ENCODE results near the gene SLC29A3.

The SLC29A3 gene

GRCh38 chr10:71325267-71325666, 6.2 kb downstream of the SLC29A3 start:
- no peak for DNase-seq

- DNase-seq: no peak
Measured at GRCh38 chr10:71326464-71326881, 7.4 kb downstream of the SLC29A3 start.

- DNase-seq: no peak
Measured at GRCh38 chr10:71330789-71331404, 11.8 kb downstream of the SLC29A3 start.

- DNase-seq: no peak
Measured at GRCh38 chr10:71331736-71332135, 12.7 kb downstream of the SLC29A3 start.

GRCh38 chr10:71332466-71332865, 13.4 kb downstream of the SLC29A3 start:
- no peak for DNase-seq

- no peak for DNase-seq
Measured at GRCh38 chr10:71333129-71333887, 14.2 kb downstream of the SLC29A3 start.

- no peak for DNase-seq
Measured at GRCh38 chr10:71334221-71334791, 15.2 kb downstream of the SLC29A3 start.

GRCh38 chr10:71335173-71335708, 16.2 kb downstream of the SLC29A3 start:
- no peak for DNase-seq

GRCh38 chr10:71336632-71337031, 17.6 kb downstream of the SLC29A3 start:
- no peak for DNase-seq

GRCh38 chr10:71337219-71337701, 18.2 kb downstream of the SLC29A3 start:
- no peak for DNase-seq

GRCh38 chr10:71338728-71339495, 19.9 kb downstream of the SLC29A3 start:
- DNase-seq: no peak

GRCh38 chr10:71339796-71340589, 20.9 kb downstream of the SLC29A3 start:
- no peak for DNase-seq

GRCh38 chr10:71342573-71343391, 23.7 kb downstream of the SLC29A3 start:
- no peak for DNase-seq

- peak in 1 of 2 donors; percentile 17 for DNase-seq
Measured at GRCh38 chr10:71343392-71343773, 24.3 kb downstream of the SLC29A3 start.

GRCh38 chr10:71344154-71344925, 25.3 kb downstream of the SLC29A3 start:
- DNase-seq: no peak

GRCh38 chr10:71344993-71345480, 26.0 kb downstream of the SLC29A3 start:
- DNase-seq: no peak

- DNase-seq: no peak
Measured at GRCh38 chr10:71345694-71346093, 26.6 kb downstream of the SLC29A3 start.

- DNase-seq: no peak
Measured at GRCh38 chr10:71346731-71347130, 27.7 kb downstream of the SLC29A3 start.

- DNase-seq: no peak
Measured at GRCh38 chr10:71347587-71348395, 28.7 kb downstream of the SLC29A3 start.
